K562 (cell line): ENCODE data around the gene QPRT. TPM values are rescaled to one million over a fixed set of nuclear protein-coding genes. Genes with fewer than 3 reads are reported as not detected.
A peak's percentile ranks its signal among the peaks of the same experiment; 100 is the strongest.

Experiments used
- MXI1 ChIP-seq: IDR thresholded peaks from 2 replicates; pipeline ENCODE4 v1.6.1; 2011; ENCODE audit warnings: low read depth, mild to moderate bottlenecking, improper control_type of control experiment, low read length
- PRMT5 ChIP-seq: sonication (generic); formaldehyde crosslinking; IDR thresholded peaks from 2 replicates; pipeline ENCODE4 v1.5.0; 2020; ENCODE audit warnings: missing genetic modification reagents
- ZBTB8A ChIP-seq: fragments of 450-650 bp; IDR thresholded peaks from 2 replicates; pipeline ENCODE4 v1.6.1; 2018; ENCODE audit warnings: mild to moderate bottlenecking, moderate library complexity; ENCODE audit not compliant: partially characterized antibody
- polyA plus RNA-seq, 8 experiments: library from polyadenylated mRNA; depleted of rRNA in 4 of 8; stranded (reverse) in 5 of 8; unstranded in 3 of 8; fragments of >200 nt; fragmentation: Nextera tagmentation in 2 of 8; fragmentation: Illumina TruSeq in 1 of 8; extraction: Ambion mirVana in 2 of 8; extraction: Trizol in 1 of 8; gene quantifications; 2 replicates each; pipeline versions ENCODE4 v1.2.1 to v1.2.3, GENCODE V29; 2011 to 2014; ENCODE audit warnings: inconsistent platforms in 1 of 8, missing spikeins in 1 of 8
- total RNA-seq, 7 experiments: library from RNA; depleted of rRNA in 6 of 7; stranded (reverse); fragments of >200 nt in 6 of 7; fragmentation: Illumina TruSeq in 2 of 7; extraction: Trizol in 2 of 7; gene quantifications; 2 replicates each; pipeline versions ENCODE4 v1.2.1 to v1.2.3, GENCODE V29; 2011 to 2021; ENCODE audit warnings: low replicate concordance in 1 of 7
- TF ChIP-seq, protein P1 (sequence below), 2 experiments: fragments of 450-650 bp; formaldehyde crosslinking in 1 of 2; IDR thresholded peaks; 2 replicates each; pipeline versions ENCODE4 v1.4.0 to v1.6.1; 2014 to 2020; ENCODE audit warnings: mild to moderate bottlenecking in 2 of 2, borderline replicate concordance in 1 of 2, low read depth in 1 of 2
- TF ChIP-seq, protein P2 (sequence below): fragments of 450-650 bp; formaldehyde crosslinking; IDR thresholded peaks from 2 replicates; pipeline ENCODE4 v1.4.0; 2020; ENCODE audit warnings: mild to moderate bottlenecking, moderate library complexity

QPRT gene
- total and polyA plus RNA-seq, 9 of the 15 experiments (the other 6 are each of a cell fraction or from before 2014, with no cell fraction given) = 7.7 to 112 (median 64.1) TPM

DNA sequence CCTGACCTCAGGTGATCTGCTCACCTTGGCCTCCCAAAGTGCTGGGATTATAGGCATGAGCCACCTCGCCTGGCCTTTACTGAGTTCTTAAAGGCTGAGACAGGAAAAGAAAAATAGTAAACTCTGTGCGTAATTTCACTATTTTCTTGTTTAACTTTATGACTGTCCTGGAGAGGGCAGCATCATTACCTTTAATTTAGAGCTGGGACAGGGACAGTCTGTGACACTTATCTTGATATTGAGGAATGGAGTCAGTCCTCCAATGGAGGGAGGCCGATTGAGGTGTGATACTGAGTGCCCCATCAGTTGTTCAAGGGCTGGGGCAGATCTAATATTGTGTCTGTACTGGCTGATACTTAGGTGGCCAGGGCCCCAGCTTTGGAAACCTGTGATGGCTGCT is 37.4 kb upstream of the QPRT start (continued):
- TF ChIP-seq, protein P1, sequence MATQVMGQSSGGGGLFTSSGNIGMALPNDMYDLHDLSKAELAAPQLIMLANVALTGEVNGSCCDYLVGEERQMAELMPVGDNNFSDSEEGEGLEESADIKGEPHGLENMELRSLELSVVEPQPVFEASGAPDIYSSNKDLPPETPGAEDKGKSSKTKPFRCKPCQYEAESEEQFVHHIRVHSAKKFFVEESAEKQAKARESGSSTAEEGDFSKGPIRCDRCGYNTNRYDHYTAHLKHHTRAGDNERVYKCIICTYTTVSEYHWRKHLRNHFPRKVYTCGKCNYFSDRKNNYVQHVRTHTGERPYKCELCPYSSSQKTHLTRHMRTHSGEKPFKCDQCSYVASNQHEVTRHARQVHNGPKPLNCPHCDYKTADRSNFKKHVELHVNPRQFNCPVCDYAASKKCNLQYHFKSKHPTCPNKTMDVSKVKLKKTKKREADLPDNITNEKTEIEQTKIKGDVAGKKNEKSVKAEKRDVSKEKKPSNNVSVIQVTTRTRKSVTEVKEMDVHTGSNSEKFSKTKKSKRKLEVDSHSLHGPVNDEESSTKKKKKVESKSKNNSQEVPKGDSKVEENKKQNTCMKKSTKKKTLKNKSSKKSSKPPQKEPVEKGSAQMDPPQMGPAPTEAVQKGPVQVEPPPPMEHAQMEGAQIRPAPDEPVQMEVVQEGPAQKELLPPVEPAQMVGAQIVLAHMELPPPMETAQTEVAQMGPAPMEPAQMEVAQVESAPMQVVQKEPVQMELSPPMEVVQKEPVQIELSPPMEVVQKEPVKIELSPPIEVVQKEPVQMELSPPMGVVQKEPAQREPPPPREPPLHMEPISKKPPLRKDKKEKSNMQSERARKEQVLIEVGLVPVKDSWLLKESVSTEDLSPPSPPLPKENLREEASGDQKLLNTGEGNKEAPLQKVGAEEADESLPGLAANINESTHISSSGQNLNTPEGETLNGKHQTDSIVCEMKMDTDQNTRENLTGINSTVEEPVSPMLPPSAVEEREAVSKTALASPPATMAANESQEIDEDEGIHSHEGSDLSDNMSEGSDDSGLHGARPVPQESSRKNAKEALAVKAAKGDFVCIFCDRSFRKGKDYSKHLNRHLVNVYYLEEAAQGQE (IDR thresholded peaks at IDR 0.05; ENCODE audit: borderline replicate concordance) = peak; percentile 73; the same call in 1 of the 2 replicates
- TF ChIP-seq, protein P1 (CRISPR knock-in tag; IDR thresholded peaks at IDR 0.05; ENCODE audit: low read depth) = no peak
- no peak for TF ChIP-seq PRMT5 (CRISPR knock-in tag)
- no peak for TF ChIP-seq MXI1
- TF ChIP-seq ZBTB8A = no peak
- TF ChIP-seq, protein P2, sequence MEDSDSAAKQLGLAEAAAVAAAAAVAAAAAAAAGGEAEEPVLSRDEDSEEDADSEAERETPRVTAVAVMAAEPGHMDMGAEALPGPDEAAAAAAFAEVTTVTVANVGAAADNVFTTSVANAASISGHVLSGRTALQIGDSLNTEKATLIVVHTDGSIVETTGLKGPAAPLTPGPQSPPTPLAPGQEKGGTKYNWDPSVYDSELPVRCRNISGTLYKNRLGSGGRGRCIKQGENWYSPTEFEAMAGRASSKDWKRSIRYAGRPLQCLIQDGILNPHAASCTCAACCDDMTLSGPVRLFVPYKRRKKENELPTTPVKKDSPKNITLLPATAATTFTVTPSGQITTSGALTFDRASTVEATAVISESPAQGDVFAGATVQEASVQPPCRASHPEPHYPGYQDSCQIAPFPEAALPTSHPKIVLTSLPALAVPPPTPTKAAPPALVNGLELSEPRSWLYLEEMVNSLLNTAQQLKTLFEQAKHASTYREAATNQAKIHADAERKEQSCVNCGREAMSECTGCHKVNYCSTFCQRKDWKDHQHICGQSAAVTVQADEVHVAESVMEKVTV (CRISPR knock-in tag) = peak; percentile 36; the same call in 1 of the 2 replicates
